ENCODE measurements around the gene TRAPPC12.

The TRAPPC12 gene

DNA sequence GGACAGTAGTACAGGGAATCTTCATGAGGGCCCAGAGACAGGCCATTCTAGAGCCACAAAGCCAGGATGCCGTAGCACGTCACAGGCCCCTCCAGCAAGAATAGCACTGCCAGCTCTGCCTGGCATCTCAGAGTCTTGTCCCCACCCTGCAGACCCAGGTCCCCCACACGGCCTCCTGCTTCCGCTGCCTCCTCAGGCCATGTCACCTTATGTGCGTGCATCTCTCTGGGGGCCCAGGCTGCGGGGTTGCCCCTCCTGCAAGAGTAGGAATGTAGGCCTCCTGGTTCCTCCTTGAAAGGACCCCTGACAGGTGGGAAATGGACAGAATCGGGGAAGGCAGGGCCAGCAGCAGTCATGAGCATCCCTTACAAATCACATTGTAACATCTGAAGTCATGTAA is 90.0 kb downstream of the TRAPPC12 start:
- no peaks in the 10 kb centered on the region for H3K9me3 ChIP-seq (ENCODE audit: control insufficient read depth, insufficient read depth, low read depth, low read length)
- peaks cover 4% of the 10 kb centered on the region; the same call in 1 of the 2 replicates for H3K4me1 ChIP-seq (ENCODE audit: control insufficient read depth, insufficient read depth, low read length)
- H3K27me3 ChIP-seq (ENCODE audit: control insufficient read depth, insufficient read depth, low read length) = no peaks in the 10 kb centered on the region
- no peak overlapping the region for H3K27ac ChIP-seq (ENCODE audit: low read depth, low read length)
- no peak overlapping the region for H3K9ac ChIP-seq (ENCODE audit: low read length)
- peaks cover 49% of the 10 kb centered on the region for H3K36me3 ChIP-seq (ENCODE audit: control insufficient read depth, insufficient read depth, low read length)
- H3K4me3 ChIP-seq (ENCODE audit: low read depth, low read length) = no peak overlapping the region

DNA sequence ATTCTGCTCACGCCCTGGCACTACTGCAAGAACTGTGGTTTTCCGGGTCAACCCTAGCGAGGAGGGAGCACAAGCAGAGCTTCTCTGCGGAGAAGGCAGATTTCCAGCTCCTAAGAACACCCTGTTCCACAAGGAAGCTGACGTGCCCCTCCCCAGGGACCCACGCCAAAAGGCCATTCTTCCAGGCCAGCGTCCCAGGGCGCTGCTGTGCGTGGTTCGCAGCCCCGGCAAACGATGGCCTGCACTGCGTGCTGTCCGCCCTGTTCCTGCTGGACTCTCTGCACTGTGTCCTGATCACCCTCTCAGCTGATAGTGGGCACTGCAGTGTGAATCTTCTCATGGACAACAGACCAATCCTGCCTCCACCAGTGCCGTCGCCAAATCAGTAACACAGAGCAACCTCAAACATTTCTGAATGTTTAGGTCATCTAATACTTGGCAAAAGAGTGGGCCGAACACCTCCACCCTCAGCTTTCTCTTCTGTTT is 90.7 kb downstream of the TRAPPC12 start:
- H3K27ac ChIP-seq (ENCODE audit: low read depth, low read length) = no peak overlapping the region
- no peak overlapping the region for H3K4me3 ChIP-seq (ENCODE audit: low read depth, low read length)
- peaks cover 49% of the 10 kb centered on the region for H3K36me3 ChIP-seq (ENCODE audit: control insufficient read depth, insufficient read depth, low read length)
- H3K9me3 ChIP-seq (ENCODE audit: control insufficient read depth, insufficient read depth, low read depth, low read length) = no peaks in the 10 kb centered on the region
- H3K4me1 ChIP-seq (ENCODE audit: control insufficient read depth, insufficient read depth, low read length) = peaks cover 4% of the 10 kb centered on the region; the same call in 1 of the 2 replicates
- H3K9ac ChIP-seq (ENCODE audit: low read length) = no peak overlapping the region
- H3K27me3 ChIP-seq (ENCODE audit: control insufficient read depth, insufficient read depth, low read length) = no peaks in the 10 kb centered on the region

DNA sequence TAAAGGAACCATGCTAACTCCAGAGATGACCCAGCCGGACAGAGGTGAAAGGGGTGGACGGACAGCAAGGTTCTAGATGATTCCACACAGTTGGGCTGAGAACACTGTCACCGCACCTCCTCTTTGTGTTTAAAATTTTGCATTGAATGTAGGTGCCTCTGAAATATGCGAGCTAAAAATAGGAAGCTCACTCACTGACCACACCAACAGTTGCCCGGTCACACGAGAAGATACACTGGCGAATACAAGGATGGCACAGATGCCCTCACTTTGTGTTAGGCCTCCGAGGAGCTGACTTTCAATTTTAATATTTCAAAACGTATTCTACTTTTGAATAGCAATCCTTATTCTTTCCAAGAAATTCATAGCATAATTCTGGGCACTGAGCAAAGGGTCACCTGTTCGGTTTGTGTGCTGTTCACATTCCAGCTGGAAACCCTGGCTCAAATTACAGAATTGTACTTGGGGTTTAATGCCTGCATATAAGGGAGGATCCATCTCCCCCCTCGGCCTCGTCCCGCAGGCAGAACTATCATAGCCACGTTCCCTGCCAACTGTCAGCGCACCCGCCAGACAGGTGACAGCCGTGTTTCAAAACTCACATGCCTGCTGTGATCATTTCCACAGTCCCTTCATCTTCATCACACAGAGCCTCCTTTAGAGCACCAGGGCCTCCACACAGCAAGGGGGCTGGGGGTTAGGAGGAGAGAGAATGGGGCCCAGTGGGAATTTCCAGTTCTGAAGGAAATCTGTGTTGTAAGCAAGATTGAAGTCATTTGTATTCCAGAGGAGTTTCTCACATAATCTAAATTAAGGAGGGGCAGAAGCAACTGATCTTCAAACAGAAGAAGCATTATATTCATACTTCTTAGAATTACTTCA is 91.6 kb downstream of the TRAPPC12 start:
- Histone ChIP-seq H3K27ac (ENCODE audit: low read depth, low read length) (no peak overlapping the region), H3K36me3 (ENCODE audit: control insufficient read depth, insufficient read depth, low read length) (peaks cover 49% of the 10 kb centered on the region), H3K4me1 (ENCODE audit: control insufficient read depth, insufficient read depth, low read length) (peaks cover 4% of the 10 kb centered on the region; the same call in 1 of the 2 replicates), H3K4me3 (ENCODE audit: low read depth, low read length) (no peak overlapping the region), H3K9ac (ENCODE audit: low read length) (no peak overlapping the region), H3K9me3 (ENCODE audit: control insufficient read depth, insufficient read depth, low read depth, low read length) (no peaks in the 10 kb centered on the region), H3K27me3 (ENCODE audit: control insufficient read depth, insufficient read depth, low read length) (no peaks in the 10 kb centered on the region)

DNA sequence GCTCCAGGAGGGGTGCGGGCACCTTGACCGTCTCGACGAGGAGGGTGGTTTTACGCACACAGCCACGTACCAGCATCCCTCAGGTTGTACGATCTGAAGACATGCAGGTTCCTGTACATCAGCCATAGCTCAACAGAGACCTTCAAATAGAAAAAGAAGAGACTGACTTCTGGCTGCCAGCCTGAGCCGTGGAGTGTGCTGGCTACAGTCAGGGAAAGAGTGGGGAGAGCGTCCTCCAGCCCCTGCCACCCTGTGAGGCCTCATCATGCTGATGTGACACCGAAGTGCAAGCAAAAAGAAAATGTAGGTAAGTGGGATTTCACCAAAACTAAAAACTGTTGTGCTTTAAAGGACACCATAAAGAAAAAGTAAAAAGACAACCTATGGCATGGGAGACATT is 92.8 kb downstream of the TRAPPC12 start:
- H3K27me3 ChIP-seq (ENCODE audit: control insufficient read depth, insufficient read depth, low read length) = no peaks in the 10 kb centered on the region
- H3K4me3 ChIP-seq (ENCODE audit: low read depth, low read length) = no peak overlapping the region
- no peaks in the 10 kb centered on the region for H3K9me3 ChIP-seq (ENCODE audit: control insufficient read depth, insufficient read depth, low read depth, low read length)
- no peak overlapping the region for H3K9ac ChIP-seq (ENCODE audit: low read length)
- H3K4me1 ChIP-seq (ENCODE audit: control insufficient read depth, insufficient read depth, low read length) = peaks cover 4% of the 10 kb centered on the region; the same call in 1 of the 2 replicates
- peaks cover 51% of the 10 kb centered on the region for H3K36me3 ChIP-seq (ENCODE audit: control insufficient read depth, insufficient read depth, low read length)
- H3K27ac ChIP-seq (ENCODE audit: low read depth, low read length) = no peak overlapping the region

DNA sequence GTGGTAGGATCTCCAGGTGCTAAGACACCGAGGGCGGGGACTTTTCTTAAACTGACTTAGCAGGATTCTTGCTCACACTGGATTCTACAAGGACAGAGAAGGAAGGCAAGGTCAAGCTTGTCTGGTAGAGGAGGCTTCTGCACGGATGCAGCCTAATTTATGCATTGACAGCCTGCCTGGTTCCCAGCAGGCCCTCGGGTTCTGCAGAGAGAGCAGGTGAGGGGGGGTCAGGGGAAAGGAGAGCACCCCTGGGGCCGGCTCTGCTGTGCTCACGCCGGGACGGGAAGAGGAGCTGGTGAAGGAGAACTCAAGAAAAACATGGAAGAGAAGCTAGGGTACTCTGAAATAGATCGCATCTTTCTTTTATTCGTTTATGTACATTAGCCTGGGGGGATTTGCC is 93.5 kb downstream of the TRAPPC12 start:
- no peaks in the 10 kb centered on the region for H3K27me3 ChIP-seq (ENCODE audit: control insufficient read depth, insufficient read depth, low read length)
- no peak overlapping the region for H3K27ac ChIP-seq (ENCODE audit: low read depth, low read length)
- peaks cover 47% of the 10 kb centered on the region for H3K36me3 ChIP-seq (ENCODE audit: control insufficient read depth, insufficient read depth, low read length)
- no peak overlapping the region for H3K4me3 ChIP-seq (ENCODE audit: low read depth, low read length)
- H3K4me1 ChIP-seq (ENCODE audit: control insufficient read depth, insufficient read depth, low read length) = peaks cover 4% of the 10 kb centered on the region; the same call in 1 of the 2 replicates
- no peak overlapping the region for H3K9ac ChIP-seq (ENCODE audit: low read length)
- no peaks in the 10 kb centered on the region for H3K9me3 ChIP-seq (ENCODE audit: control insufficient read depth, insufficient read depth, low read depth, low read length)

DNA sequence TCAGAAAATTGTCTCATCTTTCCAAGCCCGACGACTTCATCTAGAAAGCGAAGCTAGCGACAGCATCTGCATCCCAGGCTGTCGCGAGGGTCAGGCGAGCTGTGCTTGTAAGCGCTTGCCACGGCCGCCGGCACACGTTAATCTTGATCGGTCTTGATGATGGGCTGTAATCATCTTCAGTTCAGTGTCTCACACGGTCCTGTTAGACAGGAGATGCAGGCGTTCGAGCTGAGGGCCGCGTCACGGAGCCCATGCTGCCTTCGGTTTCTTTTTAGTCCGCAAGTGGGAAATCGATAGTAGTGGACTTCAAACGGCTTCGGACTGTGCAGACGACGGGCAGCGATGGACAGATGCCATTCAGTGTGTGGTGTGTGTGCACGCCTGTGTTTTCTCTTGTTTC is 96.3 kb downstream of the TRAPPC12 start:
- H3K9ac ChIP-seq (ENCODE audit: low read length) = no peak overlapping the region

DNA sequence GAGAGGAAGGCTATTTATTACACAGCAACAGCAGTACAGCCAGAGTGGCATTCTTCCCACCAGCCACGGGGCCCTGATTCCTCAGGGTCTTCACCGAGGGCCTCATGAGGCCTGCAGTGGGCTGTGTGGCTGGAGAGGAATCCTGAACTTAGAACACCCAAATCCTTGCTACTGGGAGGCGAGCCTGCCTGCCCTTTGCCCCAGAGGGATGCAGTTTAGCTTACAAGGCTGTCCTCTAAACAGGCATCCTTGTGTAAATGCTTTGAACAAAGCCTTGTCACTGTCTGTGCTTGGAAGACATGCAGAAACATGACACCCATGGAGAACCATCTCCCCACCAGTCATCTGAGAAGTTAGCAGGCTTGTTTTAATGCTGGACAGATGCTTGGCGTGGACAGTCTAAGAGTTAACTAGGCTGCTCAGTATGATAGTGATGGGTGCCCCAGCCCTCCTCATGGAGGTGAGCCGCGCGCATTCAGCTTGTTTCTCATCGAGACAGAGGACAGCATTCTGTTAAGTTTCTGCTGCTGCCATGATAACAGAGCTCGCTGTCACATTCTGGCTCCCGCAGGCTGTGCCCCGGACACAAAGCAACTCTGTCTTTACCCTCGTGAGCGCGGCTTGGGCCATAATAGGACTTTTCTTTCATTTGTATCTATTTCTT is 97.0 kb downstream of the TRAPPC12 start:
- Histone ChIP-seq H3K9me3 (ENCODE audit: control insufficient read depth, insufficient read depth, low read depth, low read length) (no peaks in the 10 kb centered on the region), H3K4me3 (ENCODE audit: low read depth, low read length) (no peak overlapping the region), H3K36me3 (ENCODE audit: control insufficient read depth, insufficient read depth, low read length) (peaks cover 44% of the 10 kb centered on the region), H3K27me3 (ENCODE audit: control insufficient read depth, insufficient read depth, low read length) (no peaks in the 10 kb centered on the region), H3K4me1 (ENCODE audit: control insufficient read depth, insufficient read depth, low read length) (peaks cover 4% of the 10 kb centered on the region; the same call in 1 of the 2 replicates), H3K9ac (ENCODE audit: low read length) (no peak overlapping the region), H3K27ac (ENCODE audit: low read depth, low read length) (no peak overlapping the region)

More for the DNA sequence above, 96.3 kb downstream of the TRAPPC12 start:
- peaks cover 50% of the 10 kb centered on the region for H3K36me3 ChIP-seq (ENCODE audit: control insufficient read depth, insufficient read depth, low read length)
- H3K27me3 ChIP-seq (ENCODE audit: control insufficient read depth, insufficient read depth, low read length) = no peaks in the 10 kb centered on the region
- H3K9me3 ChIP-seq (ENCODE audit: control insufficient read depth, insufficient read depth, low read depth, low read length) = no peaks in the 10 kb centered on the region
- H3K27ac ChIP-seq (ENCODE audit: low read depth, low read length) = no peak overlapping the region
- H3K4me3 ChIP-seq (ENCODE audit: low read depth, low read length) = no peak overlapping the region
- H3K4me1 ChIP-seq (ENCODE audit: control insufficient read depth, insufficient read depth, low read length) = peaks cover 4% of the 10 kb centered on the region; the same call in 1 of the 2 replicates

DNA sequence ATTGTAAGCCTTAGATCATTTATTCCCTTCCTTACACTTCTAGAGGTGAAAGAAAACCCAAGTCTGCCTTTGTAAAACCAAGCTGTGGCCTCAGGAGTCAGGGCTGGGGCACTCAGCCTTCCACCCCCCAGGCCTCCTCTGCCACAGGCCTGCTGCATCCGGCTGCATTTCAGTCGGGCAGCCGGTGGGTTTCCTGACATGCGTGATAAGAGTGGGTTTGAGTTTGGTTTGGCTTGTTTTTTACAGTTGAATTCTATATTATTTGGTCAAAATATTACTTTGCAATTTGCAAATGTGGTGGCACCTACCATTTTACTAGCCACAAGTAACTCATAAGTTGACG is 97.5 kb downstream of the TRAPPC12 start:
- peaks cover 4% of the 10 kb centered on the region; the same call in 1 of the 2 replicates for H3K4me1 ChIP-seq (ENCODE audit: control insufficient read depth, insufficient read depth, low read length)
- H3K4me3 ChIP-seq (ENCODE audit: low read depth, low read length) = no peak overlapping the region
- H3K9me3 ChIP-seq (ENCODE audit: control insufficient read depth, insufficient read depth, low read depth, low read length) = no peaks in the 10 kb centered on the region
- H3K36me3 ChIP-seq (ENCODE audit: control insufficient read depth, insufficient read depth, low read length) = peaks cover 40% of the 10 kb centered on the region
- H3K27ac ChIP-seq (ENCODE audit: low read depth, low read length) = no peak overlapping the region
- H3K9ac ChIP-seq (ENCODE audit: low read length) = no peak overlapping the region
- H3K27me3 ChIP-seq (ENCODE audit: control insufficient read depth, insufficient read depth, low read length) = no peaks in the 10 kb centered on the region

DNA sequence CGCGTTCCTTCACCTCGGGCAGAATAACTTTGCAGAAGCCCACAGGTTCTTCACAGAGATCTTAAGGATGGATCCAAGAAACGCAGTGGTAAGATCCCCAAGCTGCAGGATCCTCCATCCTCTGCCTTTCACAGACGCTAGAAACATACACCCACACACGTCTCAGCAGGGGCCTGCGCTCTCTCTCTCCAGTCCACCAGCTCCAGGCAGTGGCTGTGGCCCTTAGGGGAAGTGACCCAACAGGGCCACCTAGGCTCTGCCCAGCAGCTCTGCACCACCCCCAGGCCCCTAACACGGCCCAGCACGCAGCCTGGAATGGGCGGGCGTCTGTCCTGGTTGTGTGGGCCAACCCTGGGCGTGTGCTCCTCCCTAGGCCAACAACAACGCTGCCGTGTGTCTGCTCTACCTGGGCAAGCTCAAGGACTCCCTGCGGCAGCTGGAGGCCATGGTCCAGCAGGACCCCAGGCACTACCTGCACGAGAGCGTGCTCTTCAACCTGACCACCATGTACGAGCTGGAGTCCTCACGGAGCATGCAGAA is 99.4 kb downstream of the TRAPPC12 start:
- Histone ChIP-seq H3K9ac (ENCODE audit: low read length) (no peak overlapping the region), H3K27me3 (ENCODE audit: control insufficient read depth, insufficient read depth, low read length) (no peaks in the 10 kb centered on the region), H3K27ac (ENCODE audit: low read depth, low read length) (no peak overlapping the region), H3K4me3 (ENCODE audit: low read depth, low read length) (no peak overlapping the region), H3K9me3 (ENCODE audit: control insufficient read depth, insufficient read depth, low read depth, low read length) (no peaks in the 10 kb centered on the region), H3K4me1 (ENCODE audit: control insufficient read depth, insufficient read depth, low read length) (no peaks in the 10 kb centered on the region), H3K36me3 (ENCODE audit: control insufficient read depth, insufficient read depth, low read length) (peaks cover 29% of the 10 kb centered on the region)

DNA sequence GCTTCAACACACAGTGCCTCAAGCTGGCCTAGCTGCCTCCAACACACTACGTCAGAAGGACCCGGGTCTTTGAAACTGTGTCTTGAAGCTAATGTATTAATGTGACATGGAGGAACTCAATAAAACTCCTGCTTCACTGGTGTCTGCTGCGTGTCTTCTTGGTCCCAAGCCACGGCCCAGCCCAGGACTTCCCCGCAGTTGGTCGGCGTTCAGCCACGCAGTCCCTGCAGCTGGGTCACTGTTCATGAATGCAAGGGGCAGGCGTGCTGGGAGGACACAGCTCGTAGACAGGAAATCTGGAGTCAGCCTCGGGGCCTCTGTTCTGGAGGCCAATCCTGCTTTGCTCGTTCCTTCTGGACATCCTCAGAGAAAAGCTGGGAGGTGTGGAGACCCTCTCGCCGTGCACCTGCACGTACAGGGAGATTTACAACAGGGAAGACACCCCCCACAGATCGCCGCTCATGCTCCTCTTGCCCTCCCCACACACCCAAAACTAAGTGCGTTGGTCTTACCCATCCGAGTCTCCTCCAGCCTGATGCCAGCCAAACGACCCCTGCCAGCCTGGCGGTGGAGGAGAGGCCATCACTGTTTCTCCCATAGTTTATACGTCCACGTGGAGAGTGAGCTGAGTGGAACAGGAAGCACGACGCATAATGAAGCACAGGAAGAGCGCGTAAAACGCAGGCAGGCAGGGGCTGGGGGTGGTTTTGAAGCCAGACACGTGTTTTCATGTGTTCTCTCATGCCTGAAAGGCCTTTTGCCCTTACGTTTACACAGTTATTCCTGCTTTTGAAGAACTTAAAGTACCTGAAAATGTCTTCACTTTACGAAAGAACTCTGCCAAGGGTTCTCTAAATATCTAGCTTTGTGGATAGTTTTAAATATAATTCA is 100.2 kb downstream of the TRAPPC12 start:
- no peaks in the 10 kb centered on the region for H3K27me3 ChIP-seq (ENCODE audit: control insufficient read depth, insufficient read depth, low read length)
- H3K9me3 ChIP-seq (ENCODE audit: control insufficient read depth, insufficient read depth, low read depth, low read length) = no peaks in the 10 kb centered on the region
- no peak overlapping the region for H3K4me3 ChIP-seq (ENCODE audit: low read depth, low read length)
- H3K27ac ChIP-seq (ENCODE audit: low read depth, low read length) = no peak overlapping the region
- H3K4me1 ChIP-seq (ENCODE audit: control insufficient read depth, insufficient read depth, low read length) = no peaks in the 10 kb centered on the region
- no peak overlapping the region for H3K9ac ChIP-seq (ENCODE audit: low read length)
- H3K36me3 ChIP-seq (ENCODE audit: control insufficient read depth, insufficient read depth, low read length) = peaks cover 25% of the 10 kb centered on the region
